Measurements from ENCODE around the gene PDLIM1.

DNA sequence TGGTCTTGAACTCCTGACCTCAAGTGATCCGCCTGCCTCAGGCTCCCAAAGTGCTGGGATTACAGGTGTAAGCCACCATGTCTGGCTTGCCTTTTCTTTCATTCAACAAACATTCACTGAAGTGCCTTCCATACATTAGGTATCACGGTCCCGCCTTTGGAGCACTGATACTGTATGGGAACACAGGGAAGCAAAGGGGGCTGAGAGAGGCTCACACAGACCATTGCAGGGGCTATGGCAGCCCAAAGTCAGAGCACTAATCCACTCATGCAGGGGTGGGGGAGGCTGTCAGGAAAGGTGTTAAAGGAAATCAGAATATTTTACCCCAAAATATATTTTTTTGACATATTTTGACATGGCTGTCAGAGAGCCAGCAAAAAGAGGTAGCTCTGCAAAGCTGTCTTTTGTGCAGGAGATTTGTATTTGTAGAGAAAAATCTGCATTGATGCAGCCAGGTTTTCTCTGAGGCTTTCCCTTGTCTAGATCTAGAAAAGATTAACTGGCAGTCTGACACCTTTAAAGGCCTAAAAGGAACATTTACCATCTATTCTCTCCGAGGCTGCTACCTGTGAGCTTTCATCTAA lies 42.0 kb upstream of the PDLIM1 start:
- TF ChIP-seq, protein P1, sequence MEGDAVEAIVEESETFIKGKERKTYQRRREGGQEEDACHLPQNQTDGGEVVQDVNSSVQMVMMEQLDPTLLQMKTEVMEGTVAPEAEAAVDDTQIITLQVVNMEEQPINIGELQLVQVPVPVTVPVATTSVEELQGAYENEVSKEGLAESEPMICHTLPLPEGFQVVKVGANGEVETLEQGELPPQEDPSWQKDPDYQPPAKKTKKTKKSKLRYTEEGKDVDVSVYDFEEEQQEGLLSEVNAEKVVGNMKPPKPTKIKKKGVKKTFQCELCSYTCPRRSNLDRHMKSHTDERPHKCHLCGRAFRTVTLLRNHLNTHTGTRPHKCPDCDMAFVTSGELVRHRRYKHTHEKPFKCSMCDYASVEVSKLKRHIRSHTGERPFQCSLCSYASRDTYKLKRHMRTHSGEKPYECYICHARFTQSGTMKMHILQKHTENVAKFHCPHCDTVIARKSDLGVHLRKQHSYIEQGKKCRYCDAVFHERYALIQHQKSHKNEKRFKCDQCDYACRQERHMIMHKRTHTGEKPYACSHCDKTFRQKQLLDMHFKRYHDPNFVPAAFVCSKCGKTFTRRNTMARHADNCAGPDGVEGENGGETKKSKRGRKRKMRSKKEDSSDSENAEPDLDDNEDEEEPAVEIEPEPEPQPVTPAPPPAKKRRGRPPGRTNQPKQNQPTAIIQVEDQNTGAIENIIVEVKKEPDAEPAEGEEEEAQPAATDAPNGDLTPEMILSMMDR (IDR thresholded peaks at IDR 0.05), result no peak
- TF ChIP-seq POLR2AphosphoS5 (IDR thresholded peaks at IDR 0.05; ENCODE audit: low read depth, low read length), result no peak

All from Panc1 (cell line).